ENCODE measurements around the gene TAF11. TPM values are rescaled to one million over a fixed set of nuclear protein-coding genes. Genes with fewer than 3 reads are reported as not detected.
"Not testable (repeated sequence)": the region's sequence is repeated elsewhere in the genome, so short reads cannot be mapped to it uniquely, and the experiment has no call there.

Gene TAF11
- total RNA-seq, 1 donor from 2014 or later, result 20.0 TPM

- DNase-seq (ENCODE audit: low spot score), result no peak
- intact Hi-C loops (cut with DNase I), result no loop called here
Measured at GRCh38 chr6:34909320-34909883, 21.6 kb upstream of the TAF11 start.

DNA sequence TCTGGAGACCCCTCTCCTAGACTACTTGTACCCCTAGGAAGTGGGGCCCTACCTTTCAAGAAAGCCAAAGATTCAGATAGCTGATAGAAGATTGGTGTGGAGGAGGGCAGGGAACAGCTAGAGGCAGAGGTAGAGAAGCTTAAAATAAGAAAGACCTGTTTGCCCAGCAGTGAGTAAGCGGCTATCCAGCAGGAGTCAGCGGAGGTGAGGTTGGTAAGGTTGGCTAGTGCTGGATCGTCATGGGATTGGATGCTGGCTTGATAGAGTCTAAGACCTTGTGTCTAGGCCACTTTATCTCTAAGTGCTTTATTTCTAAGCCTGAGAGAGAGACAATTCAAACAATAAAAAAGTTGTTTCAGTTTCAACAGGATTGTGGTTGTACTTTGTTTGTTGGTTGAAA lies 20.4 kb upstream of the TAF11 start:
- intact Hi-C loops (cut with DNase I), result no loop called here
- no peak for DNase-seq (ENCODE audit: low spot score)

DNA sequence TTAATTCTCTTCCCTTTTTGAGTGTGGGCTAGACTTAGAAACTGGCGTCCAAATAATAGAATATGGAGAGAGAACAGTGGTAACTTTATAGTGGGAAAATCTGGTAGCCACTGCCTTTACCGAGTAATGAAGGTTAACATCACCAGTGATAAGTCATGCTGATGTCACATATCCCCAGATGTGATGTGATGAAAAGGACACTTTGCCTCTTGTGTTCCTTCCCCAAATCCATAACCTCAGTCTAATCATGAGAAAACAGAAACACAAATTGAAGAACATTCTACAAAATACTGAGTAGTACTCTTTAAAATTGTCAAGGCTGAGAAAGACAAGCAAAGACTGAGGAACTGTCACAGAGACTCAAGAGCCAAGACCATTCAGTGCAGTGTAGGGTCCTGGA lies 19.0 kb upstream of the TAF11 start:
- intact Hi-C loops (cut with DNase I), result no loop called here
- DNase-seq (ENCODE audit: low spot score), result no peak

GRCh38 chr6:34904990-34905613 lies 17.3 kb upstream of the TAF11 start:
- intact Hi-C loops (cut with DNase I), result no loop called here
- no peak for DNase-seq (ENCODE audit: low spot score)

DNA sequence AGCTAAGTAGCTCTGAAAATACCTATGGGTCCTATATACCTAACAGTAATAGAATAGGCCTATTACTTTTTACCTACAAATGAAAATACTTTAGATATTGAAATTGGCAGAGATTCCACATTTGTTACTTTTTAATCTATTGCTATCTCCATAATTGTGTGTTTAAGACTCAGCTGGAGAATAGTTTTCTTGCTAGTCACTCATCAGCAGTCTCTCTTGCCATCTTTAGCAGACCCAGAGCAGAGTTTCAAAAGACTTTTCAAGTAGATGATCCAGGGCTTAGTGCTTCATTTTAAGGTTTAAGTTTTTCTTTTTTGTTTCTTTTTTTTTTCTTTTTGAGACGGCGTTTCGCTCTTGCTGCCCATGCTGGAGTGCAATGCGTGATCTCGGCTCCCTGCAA lies 14.1 kb upstream of the TAF11 start:
- intact Hi-C loops (cut with DNase I), result no loop called here
- no peak for DNase-seq (ENCODE audit: low spot score)

- intact Hi-C loops (cut with DNase I), result no loop called here
- no peak for DNase-seq (ENCODE audit: low spot score)
Measured at GRCh38 chr6:34900321-34901031, 12.6 kb upstream of the TAF11 start.

DNA sequence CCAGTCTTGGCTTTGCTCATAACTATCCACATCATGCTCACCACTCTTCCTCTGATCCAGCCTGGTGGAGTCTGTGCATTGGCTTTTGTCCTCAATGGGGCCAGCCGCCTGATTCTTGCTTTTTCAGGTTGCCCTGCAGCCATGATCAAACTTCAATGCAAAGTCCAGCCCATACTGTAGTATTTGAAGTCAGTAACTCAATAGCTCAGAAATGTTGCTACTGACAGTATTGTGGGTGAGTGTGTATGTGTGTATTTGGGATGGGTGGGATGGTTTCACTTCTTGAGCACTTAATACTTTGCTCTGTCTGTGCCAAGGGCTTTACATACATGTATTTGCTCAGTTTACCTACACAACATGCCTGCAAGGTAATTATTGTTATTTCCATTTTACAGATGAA lies 11.9 kb upstream of the TAF11 start:
- intact Hi-C loops (cut with DNase I); DNase-seq (ENCODE audit: low spot score): not testable (repeated sequence)

GRCh38 chr6:34897716-34898115 lies 9.9 kb upstream of the TAF11 start:
- DNase-seq (ENCODE audit: low spot score), result no peak
- intact Hi-C loops (cut with DNase I), result no loop called here

GRCh38 chr6:34897130-34897529 lies 9.3 kb upstream of the TAF11 start:
- no peak for DNase-seq (ENCODE audit: low spot score)
- intact Hi-C loops (cut with DNase I), result no loop called here

- intact Hi-C loops (cut with DNase I), result no loop called here
- DNase-seq (ENCODE audit: low spot score), result no peak
Measured at GRCh38 chr6:34894693-34895092, 6.9 kb upstream of the TAF11 start.

GRCh38 chr6:34891296-34891695 lies 3.5 kb upstream of the TAF11 start:
- intact Hi-C loops (cut with DNase I), result no loop called here
- no peak for DNase-seq (ENCODE audit: low spot score)

GRCh38 chr6:34890533-34890925 lies 2.7 kb upstream of the TAF11 start:
- DNase-seq (ENCODE audit: low spot score), result no peak
- intact Hi-C loops (cut with DNase I), result no loop called here

- intact Hi-C loops (cut with DNase I), result loop anchor here (5.0 kb wide), 3 partner anchors 83 to 132 kb away; partner anchors contain the start of genes BLTP3A and SNRPC
- peak; percentile 96 for DNase-seq (ENCODE audit: low spot score)
Measured at GRCh38 chr6:34888874-34889555, 1.2 kb upstream of the TAF11 start, which contains the start of gene ANKS1A. TSS of gene ANKS1A (plus strand) at chr6:34889255. CDS start at chr6:34889403, 148 bp downstream.

- intact Hi-C loops (cut with DNase I), result loop anchor here (5.0 kb wide), 3 partner anchors 84 to 131 kb away; partner anchors contain the start of genes BLTP3A and SNRPC
- no peak for DNase-seq (ENCODE audit: low spot score)
Measured at GRCh38 chr6:34888514-34888856, 643 bp upstream of the TAF11 start.

DNA sequence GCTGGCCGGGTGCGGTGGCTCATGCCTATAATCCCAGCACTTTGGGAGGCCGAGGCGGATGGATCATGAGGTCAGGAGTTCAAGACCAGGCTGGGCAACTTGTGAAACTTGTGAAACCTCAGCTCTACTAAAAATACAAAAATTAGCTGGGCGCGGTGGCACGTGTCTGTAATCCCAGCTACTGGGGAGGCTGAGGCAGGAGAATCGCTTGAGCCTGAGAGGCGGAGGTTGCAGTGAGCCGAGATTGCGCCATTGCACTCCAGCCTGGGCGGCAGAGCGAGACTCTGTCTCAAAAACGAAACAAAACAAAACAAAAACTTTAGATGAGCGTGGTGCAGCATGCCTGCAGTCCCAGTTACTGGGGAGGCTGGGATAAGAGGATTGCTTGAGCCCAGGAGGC lies 2.0 kb downstream of the TAF11 start:
- intact Hi-C loops (cut with DNase I), result loop anchor here (5.0 kb wide), 3 partner anchors 86 to 129 kb away; partner anchors contain the start of genes BLTP3A and SNRPC
- not testable (repeated sequence) for DNase-seq (ENCODE audit: low spot score)

DNA sequence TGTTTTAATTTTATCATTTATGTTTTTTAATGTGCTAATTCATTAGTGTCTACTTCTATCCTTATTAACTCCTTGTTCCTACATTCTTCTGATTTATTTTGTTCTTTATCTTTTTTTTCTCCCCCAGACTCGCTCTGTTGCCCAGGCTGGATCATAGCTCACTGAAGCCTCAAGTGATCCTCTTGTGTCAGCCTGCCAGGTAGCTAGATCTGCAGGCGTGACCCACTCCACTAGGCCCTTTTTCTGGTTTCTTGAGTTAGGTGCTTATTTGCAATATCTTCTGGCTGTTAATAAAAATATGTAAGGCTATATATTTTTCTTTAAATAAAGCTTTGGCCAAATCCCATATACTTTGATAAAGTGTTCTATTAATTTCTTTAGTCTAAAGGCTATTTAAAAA lies 2.8 kb downstream of the TAF11 start:
- intact Hi-C loops (cut with DNase I), result loop anchor here (5.0 kb wide), 3 partner anchors 87 to 128 kb away; partner anchors contain the start of genes BLTP3A and SNRPC

DNA sequence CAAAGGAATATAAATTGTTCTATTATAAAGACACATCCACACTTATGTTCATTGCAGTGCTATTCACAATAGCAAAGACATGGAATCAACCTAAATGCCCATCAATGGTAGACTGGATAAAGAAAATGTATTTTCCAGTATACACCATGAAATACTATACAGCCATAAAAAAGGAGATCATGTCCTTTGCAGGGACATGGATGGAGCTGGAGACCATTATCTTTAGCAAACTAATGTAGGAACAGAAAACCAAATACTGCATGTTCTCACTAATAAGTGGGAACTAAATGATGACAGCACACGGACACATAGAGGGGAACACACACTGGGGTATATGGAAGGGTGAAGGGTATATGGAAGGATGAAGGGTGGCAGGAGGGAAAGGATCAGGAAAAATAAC lies 3.8 kb downstream of the TAF11 start:
- DNase-seq (ENCODE audit: low spot score); intact Hi-C loops (cut with DNase I): not testable (repeated sequence)

More for the DNA sequence above, 2.8 kb downstream of the TAF11 start:
- DNase-seq (ENCODE audit: low spot score), result no peak

- no peak for DNase-seq (ENCODE audit: low spot score)
- intact Hi-C loops (cut with DNase I), result no loop called here
Measured at GRCh38 chr6:34877869-34878485, 9.9 kb downstream of the TAF11 start.

DNA sequence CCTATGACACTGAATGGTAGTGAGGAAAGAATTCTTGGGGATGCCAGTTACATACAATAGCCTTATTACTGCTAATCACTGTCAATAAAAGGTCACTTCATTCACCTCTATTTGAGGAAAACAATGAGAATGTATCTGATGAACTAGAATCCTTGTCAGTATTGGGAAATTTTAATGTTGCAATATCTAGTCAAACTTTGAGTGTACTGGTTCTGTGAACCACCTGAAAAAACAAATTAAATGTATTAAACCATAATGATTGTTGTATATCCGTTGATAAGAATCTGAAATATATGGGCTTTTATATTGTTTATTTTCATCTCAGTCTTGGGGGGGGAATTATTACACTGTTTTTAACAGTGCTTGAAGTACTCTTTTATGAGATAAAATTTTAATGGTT lies 10.6 kb downstream of the TAF11 start:
- no peak for DNase-seq (ENCODE audit: low spot score)
- intact Hi-C loops (cut with DNase I), result no loop called here

GRCh38 chr6:34876472-34876871 lies 11.4 kb downstream of the TAF11 start:
- intact Hi-C loops (cut with DNase I), result no loop called here

More at GRCh38 chr6:34876472-34876871, 11.4 kb downstream of the TAF11 start:
- DNase-seq (ENCODE audit: low spot score), result no peak
